MM.1S (cell line): Measurements from ENCODE around the gene TUBB2B.
A peak's percentile ranks its signal among the peaks of the same experiment; 100 is the strongest.

Experiments used
- CTCF ChIP-seq: fragments of 300-600 bp; sonication (generic); IDR thresholded peaks from 2 replicates; pipeline ENCODE4 v1.5.1; 2016; ENCODE audit warnings: antibody characterized with exemption, low read length, mixed read lengths
- EZH2 ChIP-seq: fragments of 300-600 bp; sonication (generic); optimal IDR thresholded peaks from 2 replicates; pipeline ENCODE3; 2017; ENCODE audit warnings: low read depth, mild to moderate bottlenecking, antibody characterized with exemption, low read length, mixed read lengths

- TF ChIP-seq CTCF (0 out of 2 replicates have a peak, but pooled peaks have one; percentile 20), EZH2 (no peak)
Observed at GRCh38 chr6:3229566-3230178, 2.2 kb upstream of the TUBB2B start.
